ENCODE results near the gene EVA1C. TPM values are rescaled to one million over a fixed set of nuclear protein-coding genes. Genes with fewer than 3 reads are reported as not detected.
"Not testable (repeated sequence)": the region's sequence is repeated elsewhere in the genome, so short reads cannot be mapped to it uniquely, and the experiment has no call there.

EVA1C gene
- total RNA-seq, 1 donor from 2014 or later: 7.5 TPM

- DNase-seq (ENCODE audit: low spot score): peak; percentile 45
These were observed 86.9 kb downstream of the EVA1C start for GRCh38 chr21:32499249-32500055.

GRCh38 chr21:32503641-32504040 is 91.1 kb downstream of the EVA1C start:
- not testable (repeated sequence) for DNase-seq (ENCODE audit: low spot score)

DNA sequence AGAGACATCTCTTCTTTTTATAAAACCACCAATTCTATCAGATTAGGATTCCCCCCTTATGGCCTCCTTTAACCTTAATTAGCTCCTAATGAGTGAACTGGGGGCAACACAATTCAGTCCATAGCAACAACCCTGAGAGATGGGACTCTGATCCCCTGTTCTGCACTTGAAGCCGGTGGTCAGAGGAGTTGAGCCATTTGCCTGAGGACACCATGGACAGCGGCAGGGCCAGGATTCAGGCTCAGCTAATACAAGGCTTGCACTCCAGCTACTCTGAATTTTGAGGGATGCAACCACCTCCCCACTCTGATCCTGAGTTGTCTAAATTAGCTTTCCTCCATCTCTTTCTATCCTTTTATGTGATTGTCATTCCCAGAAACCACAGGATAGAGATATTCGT is 93.3 kb downstream of the EVA1C start:
- not testable (repeated sequence) for DNase-seq (ENCODE audit: low spot score)

GRCh38 chr21:32506411-32506965 is 94.0 kb downstream of the EVA1C start:
- not testable (repeated sequence) for DNase-seq (ENCODE audit: low spot score)

DNA sequence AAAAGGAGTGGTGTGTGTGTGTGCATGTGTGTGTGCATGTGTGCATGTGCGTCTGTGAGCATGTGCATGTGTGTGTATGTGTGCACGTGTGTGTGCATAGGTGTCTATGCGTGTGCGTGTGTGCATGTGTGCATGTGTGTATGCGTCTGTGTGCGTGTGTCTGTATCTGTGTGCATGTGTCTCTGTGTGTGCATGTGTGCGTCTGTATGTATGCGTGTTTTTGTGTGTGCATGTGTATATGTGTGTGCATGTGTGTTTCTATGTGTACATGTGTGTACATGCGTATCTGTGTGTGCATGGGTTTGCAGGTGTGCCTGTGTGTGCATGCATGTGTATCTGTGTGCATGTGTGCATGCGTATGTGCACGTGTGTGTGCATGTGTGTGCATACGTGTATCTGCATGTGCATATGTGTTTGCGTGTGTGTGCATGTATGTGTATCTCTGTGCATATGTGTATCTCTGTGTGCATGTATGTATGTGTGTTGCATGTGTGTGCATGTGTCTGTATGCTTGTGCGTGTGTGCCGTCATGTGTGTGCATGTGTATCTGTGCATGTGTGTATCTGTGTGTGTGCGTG is 94.9 kb downstream of the EVA1C start:
- no peak for DNase-seq (ENCODE audit: low spot score)

DNA sequence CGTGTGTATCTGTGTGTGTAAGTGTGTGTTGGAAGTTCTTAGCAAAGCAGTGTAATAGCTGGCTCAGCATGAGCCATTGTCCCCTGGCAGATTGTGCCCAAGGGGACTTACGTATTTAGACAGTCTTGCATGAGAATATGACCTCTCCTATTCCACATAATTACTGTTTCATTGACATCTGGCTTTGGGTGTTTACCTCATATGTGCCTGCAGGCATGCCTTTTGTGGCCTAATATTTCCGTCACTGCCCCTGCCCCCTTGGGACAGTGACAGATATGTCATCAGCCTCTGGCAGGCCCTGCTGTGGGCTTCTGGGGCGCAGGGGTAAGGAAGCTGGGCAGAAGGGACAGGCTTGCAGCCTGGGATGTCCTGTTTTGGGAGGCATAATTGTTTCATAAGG is 95.5 kb downstream of the EVA1C start:
- DNase-seq (ENCODE audit: low spot score): not testable (repeated sequence)

DNA sequence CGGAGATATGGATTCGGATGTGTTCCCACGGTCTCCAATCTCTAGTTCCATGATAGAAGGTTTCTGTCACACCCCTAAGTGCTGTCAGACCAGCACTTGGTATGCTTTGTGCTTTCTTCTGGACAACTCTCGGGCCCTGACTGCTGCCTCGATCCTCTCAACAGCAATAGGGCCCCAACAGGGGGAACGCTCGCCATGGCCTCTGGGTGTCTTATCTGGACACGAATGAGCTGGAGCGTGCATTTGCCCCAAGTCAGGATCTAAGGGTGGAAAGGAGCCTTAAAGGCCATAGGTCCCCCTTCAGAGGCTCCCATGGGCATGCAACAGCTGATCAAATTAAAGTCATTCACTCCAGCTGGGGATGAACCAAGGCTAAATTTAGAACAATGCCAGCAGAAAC is 96.1 kb downstream of the EVA1C start:
- DNase-seq (ENCODE audit: low spot score): no peak

GRCh38 chr21:32508975-32509374 is 96.5 kb downstream of the EVA1C start:
- not testable (repeated sequence) for DNase-seq (ENCODE audit: low spot score)

- no peak for DNase-seq (ENCODE audit: low spot score)
These were observed 102.0 kb downstream of the EVA1C start for GRCh38 chr21:32514275-32515055.

DNA sequence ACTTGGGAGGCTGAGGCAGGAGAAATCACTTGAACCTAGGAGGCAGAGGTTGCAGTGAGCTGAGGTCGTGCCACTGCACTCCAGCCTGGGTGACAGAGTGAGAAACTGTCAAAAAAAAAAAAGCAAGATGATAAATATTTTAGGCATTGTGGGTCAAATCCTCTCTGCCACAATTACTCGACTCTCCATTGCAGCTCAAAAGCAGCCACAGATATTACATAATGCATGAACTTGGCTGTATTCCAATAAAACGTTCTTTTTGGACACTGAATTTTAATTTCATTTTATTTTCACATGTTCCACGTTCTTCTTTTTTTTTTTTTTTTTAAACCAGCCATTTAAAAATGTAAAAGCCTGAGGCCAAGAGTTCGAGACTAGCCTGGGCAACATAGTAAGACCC is 103.4 kb downstream of the EVA1C start:
- DNase-seq (ENCODE audit: low spot score): no peak

- DNase-seq (ENCODE audit: low spot score): no peak
These were observed 104.5 kb downstream of the EVA1C start for GRCh38 chr21:32516756-32517649.

DNA sequence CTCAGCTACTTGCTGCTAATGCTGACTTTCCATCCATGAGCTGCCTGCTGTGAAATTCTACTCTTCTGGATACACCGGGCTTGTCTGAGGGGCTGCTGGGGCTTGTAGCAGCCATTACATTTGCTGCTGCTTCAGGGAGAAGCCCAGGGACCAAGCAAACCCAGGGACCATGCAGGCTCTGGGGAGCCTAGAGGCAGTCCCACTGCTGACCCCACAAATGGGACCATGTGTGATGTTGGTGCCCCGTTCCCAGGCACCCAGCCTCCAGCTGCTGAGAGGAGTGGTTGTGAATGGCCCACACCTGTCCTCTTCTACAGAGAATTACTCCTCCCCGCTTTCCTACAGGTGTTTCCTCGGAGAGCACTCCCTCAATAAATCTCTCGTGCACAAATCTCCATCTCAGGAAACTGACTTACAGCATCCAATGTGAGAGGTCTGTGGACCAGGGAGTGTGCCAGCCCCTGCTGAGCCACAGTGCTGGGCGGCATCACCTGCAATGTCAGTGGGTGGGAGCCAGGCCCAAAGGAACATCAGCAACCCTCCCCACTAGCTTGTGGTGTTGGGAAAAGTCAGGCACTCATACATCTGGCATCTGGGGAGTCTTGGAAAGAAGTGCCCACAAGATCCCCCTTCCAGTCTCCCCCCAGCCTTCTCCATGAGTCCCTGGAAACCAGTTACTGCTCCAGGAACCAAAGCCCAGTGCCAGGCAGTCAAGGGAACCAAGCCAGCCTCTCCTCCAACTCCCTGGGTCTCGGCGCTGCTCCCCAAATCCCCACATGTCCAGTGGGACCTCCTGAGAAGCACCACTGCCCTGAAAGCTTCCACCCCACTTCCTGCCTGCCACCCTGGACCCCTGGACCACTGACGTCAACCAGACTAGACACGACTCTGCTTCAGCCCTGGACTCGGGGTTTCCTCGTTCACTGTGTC is 107.7 kb downstream of the EVA1C start:
- no peak for DNase-seq (ENCODE audit: low spot score)

DNA sequence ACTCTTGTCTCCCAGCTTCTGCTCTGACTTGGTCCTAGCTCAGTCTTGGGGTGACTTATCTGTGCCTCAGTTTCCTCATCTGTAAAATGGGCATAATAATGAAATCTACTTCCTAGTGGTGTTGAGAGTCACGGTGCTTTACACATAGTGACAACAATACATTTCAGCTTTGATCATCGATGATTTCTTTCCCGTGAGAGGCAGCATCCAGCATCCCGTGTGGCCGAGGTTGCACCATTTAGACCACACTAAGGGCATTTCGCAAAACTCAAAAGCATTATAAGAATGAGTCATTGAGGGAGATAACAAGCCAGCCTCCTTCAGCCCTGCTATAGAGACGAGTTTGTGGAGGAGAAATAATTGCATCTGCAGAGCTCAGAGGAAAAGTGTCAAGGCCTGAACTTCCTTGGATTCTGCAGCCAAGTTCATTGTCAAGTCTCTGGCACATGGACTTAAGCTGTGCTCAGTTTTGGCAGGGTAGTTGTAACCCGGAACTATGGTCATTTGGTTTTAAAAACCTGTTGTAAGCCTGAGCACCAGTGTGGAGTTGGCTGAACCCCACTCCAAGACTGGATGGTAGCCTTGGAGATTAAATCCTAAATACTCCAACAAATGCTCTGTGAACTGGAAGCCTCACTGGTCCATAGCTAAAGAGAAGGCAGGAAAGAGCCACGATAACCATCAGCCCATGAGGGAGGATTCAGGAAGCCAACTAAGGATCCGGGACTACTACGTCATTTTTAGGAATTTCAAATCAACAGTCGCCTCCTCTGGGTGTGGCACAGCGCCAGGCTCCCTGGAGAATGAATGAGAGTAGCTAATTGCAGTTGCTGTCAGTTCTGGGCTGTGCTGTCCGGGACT is 108.6 kb downstream of the EVA1C start:
- DNase-seq (ENCODE audit: low spot score): peak; percentile 43

DNA sequence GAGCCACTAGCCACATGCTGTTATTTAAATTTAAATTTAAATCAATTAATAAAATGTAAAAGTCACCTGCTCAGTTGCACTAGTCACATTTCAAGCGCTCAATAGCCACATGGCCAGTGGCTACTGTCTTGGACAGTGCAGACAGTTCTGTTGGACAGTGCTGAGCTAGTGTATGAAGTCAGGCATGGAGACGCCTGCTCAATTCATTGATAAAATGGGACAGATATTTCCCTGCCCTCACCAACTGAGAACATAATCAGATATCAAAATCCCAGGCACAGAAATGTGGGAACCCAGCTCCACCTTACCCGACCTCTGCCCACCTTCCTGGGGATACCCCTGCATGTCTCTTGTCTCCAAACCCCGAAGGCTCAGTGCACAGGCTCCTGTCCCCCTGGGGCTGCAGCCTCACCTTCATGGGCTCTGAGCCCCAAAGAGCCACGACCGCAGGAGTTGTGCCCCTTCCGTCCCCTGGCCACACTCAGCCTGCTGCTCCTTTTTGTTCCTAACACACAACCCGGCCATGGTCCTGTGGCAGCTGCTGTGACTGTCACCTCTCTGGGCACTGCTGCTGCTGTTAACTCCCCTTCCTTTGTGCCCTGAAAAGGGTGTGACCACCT is 109.3 kb downstream of the EVA1C start:
- no peak for DNase-seq (ENCODE audit: low spot score)

- no peak for DNase-seq (ENCODE audit: low spot score)
These were observed 111.0 kb downstream of the EVA1C start for GRCh38 chr21:32523463-32523862.

GRCh38 chr21:32523988-32524719 is 111.6 kb downstream of the EVA1C start:
- DNase-seq (ENCODE audit: low spot score): peak; percentile 58

- no peak for DNase-seq (ENCODE audit: low spot score)
These were observed 112.8 kb downstream of the EVA1C start for GRCh38 chr21:32525282-32525681.

DNA sequence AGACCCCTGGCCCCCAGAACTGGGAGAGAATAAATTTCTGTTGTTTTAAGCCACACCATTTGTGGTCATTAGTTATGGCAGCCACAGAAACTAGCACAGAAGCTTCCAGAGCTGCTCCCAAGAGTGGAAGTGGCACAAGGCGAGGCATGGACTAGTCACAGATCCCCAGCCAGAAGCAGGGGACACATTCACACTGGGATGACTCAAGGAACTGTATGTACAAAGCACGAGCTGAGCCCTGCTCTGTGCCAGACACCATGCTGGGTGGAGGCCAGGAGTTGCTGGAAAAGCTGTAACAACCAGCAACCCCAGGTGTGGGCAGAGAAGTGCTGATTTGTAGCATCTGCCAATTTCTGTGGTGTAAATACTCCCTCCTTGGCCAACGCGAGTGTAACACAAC is 117.2 kb downstream of the EVA1C start:
- no peak for DNase-seq (ENCODE audit: low spot score)

Measured in umbilical cord (tissue), 2 donors.